ENCODE data around the gene HNF4A.

HNF4A gene

DNA sequence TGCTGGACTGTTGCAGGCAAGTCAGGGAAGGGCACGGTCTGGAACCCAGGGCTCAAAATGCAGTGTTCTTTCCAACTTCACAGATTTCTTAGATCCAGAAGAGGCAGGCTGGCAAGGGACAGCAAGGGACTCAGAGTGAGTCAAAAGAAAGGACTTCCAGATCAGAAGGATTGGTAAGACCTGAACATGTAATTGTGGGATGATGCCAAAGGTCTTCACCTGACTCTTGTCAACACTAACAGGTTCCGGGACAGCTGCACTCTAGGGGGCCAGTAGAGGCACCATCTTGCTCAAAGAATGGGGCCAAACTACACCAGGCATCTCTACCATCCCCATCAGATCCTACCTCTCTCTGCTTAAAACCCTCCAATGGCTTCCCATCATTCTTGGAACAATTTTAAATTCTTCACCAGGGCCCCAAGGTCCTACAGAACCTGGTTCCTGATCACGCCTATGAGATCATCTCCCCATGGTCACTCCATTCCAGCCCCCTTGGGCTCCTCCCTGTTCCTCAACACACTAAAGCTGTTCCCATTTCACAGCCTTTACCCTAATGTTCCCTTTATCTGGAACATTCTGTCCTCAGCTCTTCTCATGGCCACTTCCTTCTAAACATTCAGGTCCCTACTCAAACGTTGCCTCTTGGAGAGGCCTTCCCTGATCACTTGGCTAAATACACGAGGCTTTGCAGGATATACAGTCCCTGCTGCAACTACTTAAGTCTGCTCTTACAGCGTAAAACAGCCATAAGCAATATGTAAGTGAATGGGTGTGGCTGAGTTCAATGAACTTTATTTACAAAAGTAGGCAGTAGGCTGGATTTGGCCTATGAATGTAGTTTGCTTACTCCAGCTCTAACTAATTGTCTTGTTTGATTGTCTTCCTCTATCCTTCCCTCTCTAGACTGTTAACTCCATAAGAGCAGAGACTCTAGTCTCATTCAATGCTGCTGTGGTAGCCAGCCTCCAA is 90.5 kb downstream of the HNF4A start:
- no peak for DNase-seq (ENCODE audit: low spot score)

DNA sequence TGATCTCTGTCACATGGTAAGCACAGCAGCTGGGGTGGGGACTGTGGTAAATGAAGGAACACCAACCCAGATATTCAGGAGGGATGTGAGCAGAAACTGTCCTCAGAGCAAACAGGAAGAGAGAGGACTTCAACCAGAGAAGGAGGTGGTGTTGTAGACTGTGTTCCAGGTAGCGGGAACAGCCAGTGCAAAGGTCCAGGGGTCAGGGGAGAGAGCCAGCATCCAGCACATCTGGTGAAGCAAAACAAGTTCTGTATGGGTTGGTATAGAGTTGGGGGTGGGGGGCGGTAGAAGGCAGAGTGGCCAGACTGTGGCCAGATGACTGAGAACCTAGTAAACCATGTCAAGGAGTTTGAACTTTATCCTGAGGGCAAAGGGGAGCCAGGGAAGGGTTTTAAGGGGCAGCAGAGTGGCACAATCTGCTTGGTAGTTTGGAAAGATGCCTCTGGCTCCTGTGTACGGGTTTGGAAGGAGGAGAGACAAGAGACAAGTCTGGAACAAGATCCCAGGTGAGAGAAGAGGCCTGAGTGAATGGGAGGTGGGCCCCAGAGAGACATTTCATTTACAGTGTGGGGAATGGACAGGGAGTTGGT is 92.4 kb downstream of the HNF4A start:
- DNase-seq (ENCODE audit: low spot score): no peak

DNA sequence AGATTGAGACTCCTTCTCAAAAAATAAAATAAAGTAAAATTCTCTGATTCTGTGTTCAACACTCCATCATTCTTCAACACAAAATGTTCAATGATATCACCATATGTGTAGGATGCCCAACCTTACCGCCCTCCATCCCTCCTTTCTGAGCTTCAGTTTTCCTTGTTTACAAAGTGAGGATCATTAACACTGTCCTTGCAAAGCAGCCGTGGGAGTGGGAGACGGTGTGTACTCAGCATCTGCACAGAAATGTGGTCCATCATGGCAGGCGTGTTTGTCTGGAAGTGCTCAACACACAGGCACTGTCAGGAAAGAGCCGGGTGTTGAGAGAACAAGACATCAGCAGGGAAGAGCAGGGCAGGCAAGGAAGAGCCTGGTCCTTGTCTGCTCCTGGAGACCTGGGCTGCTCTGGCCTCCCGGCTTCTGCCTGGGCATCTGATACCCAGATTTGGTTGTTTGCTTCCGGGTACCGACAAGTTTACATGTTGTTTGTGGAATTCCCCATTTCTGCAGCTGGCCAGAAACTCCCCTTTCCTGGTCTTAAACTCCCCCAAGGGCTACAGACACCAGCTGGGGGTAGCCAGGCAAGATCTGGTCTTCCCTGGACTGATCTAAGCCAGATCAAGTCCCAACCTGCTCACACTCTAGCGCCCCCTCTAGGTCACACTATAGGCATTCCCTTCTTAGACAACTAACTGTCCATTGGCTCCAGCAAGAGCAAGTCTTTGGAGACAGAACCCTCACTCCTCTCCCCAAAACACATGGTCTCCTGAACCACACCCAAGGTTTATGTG is 93.5 kb downstream of the HNF4A start:
- no peak for DNase-seq (ENCODE audit: low spot score)

DNA sequence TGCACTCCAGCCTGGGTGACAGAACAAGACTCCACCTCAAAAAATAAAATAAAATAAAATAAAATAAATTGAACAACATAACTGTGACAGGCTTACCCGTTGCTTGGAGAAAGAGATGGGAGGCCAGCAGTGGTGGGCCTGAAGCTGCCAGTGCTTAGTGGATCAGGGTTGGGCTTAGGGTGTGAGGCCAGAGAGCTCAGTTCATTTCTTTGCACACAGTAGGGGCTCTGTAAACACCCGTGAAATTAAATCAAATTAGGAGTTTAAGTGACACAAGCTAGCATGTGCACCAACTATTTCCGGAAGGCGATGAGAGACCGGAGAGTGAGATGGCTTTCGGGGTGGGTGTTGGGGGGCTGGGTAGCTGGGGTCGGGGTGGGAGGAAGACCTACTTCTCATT is 94.4 kb downstream of the HNF4A start:
- no peak for DNase-seq (ENCODE audit: low spot score)

DNA sequence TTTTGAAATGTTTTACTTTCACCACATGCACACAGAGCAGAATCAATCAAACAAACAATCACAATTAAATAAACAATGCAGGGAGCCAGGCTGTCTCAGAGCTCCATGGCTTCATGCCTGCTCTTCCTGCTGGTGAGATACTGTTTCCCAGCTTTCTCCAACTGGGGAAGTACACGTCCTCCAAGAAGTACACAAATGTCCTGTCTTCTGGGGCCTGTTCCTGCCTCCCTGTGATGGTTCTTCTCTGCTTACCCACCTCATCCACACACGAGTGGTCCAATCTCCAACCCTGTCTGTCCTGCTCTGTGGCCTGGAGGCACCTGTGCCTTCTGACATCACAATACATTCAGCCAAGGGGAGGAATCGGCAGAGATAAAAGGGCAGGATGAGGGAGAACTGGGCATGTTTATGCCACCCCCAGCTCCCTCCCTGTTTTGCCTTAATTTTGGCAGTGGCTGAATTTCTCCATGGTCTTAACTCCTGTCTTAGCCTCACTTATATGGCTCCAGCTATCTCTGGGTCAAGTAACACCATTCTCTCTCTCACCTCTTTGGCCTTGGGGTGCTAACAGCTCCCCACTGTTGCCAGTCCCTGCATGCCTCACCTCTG is 94.9 kb downstream of the HNF4A start:
- DNase-seq (ENCODE audit: low spot score): no peak

DNA sequence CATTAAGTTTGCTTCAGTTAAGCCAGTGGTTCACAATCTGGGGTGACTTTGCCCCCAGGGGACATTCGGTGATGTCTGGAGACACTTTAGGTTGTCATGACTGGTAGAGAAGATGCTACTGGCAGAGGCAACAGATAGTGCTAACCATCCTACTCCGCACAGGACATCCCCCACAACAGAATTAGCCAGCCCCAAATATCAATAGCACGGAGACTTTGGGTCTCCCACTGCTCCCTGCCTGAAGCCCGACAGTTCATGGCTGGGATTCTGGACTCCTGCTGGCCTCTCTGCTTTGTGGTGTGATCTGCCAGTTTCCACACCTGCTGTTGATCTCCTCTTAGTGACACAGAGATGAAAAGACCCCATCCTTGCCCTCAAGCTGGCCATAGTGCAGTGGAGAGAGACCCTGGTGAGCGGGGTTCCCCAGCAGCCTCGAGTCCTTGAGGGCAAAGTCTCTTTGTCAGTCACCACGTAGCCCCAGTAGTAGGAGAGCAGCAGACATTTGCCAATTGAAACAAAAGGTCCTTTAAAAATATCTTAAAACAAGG is 95.5 kb downstream of the HNF4A start:
- DNase-seq (ENCODE audit: low spot score): no peak

DNA sequence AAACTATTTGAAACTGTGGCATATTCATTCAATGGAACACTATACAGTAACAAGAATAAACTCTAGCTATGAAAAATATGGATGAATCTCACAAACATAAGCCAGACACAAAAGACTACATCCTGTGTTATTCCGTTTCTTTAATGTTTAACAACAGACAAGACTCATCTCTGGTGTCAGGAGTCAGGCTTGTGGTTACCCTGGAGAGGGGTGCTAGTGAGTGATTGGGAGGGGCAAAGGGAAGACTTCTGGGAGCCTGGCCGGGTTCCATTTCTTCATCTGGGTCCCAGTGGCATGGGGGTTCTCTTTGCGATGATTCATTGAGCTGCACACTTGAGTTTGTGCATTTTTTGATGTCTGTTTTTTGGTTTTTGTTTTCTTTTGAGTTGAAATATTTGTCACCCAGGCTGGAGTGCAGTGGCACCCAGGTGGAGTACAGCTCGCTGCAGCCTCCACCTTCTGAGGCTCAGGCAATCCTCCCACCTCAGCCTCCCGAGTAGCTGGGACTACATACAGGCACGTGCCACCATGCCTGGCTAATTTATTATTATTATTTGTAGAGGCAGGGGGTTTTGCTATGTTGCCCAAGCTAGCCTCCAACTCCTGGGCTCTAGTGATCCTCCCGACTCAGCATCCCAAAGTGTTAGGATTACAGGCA is 98.9 kb downstream of the HNF4A start:
- DNase-seq (ENCODE audit: low spot score): no peak

DNA sequence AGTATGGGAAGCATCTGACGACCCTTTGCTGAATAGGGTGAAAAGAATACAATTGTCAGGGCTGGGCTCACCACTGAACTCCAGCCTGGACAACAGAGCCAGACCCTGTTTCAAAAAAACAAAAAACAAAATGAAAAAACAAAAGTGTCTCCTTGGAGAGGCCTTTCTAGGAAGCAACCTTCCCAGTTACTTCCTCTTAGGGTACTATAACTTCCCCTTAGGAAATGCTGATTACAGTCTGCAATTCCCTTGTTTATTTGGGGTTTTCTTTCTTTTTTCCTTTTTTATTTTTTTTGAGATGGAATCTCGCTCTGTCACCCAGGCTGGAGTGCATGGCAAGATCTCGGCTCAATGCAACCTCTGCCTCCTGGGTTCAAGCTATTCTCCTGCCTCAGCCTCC is 99.6 kb downstream of the HNF4A start:
- no peak for DNase-seq (ENCODE audit: low spot score)

DNA sequence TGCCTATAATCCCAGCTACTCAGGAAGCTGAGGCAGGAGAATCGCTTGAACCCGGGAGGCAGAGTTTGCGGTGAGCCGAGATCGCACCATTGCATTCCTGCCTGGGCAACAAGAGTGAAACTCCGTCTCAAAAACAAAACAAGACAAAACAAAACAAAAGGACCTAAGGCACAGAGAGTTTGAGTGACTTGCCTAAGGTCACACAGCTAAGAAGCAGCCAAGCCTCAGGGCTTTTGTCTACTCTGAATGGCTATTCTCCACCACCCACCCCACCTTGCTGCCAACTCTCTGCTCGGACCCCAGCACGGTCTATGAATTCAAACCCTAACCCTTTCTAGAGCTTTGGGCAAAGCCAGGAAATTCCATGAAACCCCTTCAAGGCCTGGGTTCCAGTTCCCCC is 101.1 kb downstream of the HNF4A start:
- DNase-seq (ENCODE audit: low spot score): no peak

DNA sequence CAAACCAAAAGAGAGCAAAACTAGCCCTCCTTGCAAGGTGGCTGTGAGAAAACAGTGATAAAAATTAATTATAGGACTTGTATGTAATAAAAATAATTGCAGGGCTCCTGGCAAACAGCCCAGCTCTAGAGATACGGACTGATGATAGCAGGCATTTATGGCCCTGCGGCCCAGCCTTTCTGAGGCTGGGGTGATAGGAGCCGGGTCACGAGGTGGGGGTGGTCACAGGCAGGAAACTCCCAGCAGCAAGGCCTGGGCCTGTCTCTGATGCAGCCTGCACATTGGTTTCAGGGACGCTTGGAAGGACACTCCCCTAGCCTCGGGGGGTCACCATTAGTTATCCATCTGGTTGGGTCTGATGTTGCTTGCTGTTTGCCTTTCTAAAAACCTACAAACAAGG is 101.5 kb downstream of the HNF4A start:
- DNase-seq (ENCODE audit: low spot score): no peak

DNA sequence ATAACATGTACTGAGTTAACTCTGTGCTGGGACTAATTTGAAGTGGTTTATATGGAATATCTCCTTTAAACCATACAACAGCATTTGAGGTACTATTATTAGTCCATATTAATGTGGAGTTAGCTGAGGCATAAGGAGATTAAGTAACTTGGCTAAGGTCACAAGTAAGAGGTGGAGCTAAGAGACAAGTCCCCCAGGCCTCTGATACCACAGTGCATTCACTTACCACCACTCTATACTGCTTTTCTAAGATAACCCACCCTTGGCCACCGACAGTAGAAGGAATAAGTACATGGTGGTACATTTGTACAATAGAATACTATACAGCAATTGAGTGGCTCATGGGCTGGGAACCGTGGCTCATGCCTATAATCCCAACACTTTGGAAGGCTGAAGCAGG is 103.8 kb downstream of the HNF4A start:
- DNase-seq (ENCODE audit: low spot score): no peak

DNA sequence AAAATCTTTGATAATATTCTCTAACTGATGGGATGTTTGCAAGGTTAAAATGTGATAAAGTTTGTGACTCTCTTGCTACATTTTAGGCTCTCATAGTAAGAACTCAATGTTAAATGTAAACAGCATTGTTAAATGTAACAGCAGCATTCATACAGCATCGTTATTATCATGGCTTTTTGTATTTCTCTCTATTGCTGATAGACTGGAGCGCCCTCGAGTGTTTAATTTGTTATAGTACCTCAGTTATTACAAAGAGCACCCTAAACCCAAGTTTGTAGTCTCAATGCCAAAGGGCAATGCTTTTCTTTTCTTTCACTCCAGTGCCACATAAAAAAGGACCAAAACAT is 105.3 kb downstream of the HNF4A start:
- no peak for DNase-seq (ENCODE audit: low spot score)

DNA sequence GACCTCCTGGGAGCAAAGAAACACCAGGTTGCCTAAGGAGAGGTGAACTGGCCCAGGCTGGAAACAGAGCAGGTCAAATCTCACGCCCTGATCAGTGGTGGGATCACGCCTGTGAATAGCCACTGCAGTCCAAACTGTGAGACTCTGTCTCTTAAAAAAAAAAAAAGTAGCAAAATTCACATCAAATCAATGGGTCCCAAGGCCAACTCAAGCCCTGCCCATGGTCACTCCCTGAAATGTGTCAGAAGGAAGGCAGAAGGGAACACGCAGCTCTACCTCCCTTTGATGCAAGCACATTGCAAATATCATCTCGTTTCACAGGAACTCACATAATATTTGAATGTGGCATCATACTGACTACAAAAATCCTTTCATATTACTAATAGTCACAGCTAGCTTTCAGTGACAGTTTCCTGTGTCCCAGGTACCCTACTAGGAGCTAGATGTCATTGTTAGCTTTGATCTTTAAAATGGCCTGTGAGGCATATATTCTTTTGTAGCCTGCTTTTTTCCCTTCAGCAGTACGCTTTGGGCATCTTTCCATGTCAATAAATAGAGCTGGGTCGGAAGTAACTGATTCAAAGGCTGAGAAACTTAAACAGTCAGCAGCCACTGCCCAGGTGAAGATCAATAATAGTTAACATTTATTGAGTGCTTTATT is 105.8 kb downstream of the HNF4A start:
- no peak for DNase-seq (ENCODE audit: low spot score)

DNA sequence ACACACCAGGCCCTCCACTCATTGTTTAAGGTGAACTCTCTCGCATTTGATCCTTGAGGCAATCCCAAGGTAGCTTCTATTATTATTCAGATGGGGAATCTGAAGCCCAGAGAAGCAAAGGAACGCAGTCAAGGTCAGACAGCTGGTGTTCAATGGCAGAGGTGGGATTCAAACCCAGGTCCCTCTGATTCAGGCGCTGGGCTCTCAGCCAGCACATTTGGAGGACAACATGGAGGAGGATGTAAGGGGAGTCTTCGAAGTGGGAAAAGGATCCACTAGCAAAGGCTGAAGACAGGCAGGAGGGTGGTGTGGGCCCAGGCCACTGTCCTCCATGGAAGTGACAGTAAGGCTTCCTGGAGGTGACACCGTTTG is 106.3 kb downstream of the HNF4A start:
- DNase-seq (ENCODE audit: low spot score): no peak

DNA sequence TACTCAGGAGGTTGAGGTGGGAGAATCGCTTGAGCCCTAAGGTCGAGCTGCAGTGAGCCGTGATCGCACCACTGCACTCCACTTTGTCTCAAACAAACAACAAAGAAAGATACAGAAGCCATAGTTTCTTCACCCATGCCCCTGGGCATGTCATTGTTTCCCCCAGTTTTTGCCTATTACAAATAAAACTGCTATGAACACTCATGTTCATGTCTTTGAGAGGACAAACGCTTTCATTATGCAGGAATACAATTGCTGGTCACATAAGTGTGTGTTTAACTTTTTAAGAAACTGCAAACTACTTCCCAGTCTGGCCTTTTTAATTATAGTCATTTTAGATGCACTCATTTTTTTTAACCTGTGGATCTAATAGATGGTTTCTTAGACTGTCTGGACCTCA is 108.0 kb downstream of the HNF4A start:
- no peak for DNase-seq (ENCODE audit: low spot score)

DNA sequence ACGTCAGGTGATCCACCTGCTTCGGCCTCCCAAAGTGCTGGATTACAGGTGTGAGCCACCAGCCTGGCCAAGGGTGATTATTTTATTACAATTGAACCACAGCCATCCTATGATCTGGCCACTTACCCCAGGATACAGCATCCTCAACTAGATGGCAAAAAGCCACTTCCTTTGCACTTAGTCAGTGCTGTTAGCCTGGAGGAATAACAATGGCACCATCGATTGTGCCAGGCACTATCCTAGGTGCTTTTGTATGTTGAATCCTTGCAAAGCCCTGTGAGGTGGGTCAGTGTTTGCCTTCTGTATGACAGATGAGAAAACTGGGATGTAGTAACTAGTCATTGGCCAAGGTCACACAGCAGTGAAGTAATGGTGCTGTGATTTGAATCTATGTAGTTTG is 109.0 kb downstream of the HNF4A start:
- no peak for DNase-seq (ENCODE audit: low spot score)

DNA sequence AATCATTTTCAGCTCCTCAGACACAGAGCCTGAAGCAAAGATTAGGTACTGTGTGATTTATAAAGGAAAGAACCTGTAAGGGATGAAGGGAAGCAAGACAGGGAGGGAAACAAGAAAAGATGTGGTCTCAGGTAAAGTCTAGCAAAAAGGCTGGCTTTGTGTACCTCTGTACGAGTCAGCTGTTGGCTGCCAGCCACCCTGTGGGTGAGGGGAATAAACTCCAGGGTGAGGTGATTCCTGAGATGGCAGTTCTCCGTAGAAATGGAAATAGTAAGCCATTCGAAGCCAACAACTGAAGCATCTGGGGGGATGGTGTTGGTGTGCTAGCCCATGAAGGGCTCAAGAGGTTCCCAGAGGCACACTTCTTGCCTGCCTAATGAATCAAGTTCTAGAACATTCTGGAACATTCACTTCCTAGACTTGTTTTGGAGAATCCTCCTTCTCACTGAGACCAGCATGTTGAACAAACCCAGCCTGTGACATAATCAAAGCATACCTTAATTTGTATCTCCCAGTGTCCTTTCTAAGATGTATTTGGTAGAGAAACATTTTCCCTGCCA is 109.6 kb downstream of the HNF4A start:
- DNase-seq (ENCODE audit: low spot score): no peak

DNA sequence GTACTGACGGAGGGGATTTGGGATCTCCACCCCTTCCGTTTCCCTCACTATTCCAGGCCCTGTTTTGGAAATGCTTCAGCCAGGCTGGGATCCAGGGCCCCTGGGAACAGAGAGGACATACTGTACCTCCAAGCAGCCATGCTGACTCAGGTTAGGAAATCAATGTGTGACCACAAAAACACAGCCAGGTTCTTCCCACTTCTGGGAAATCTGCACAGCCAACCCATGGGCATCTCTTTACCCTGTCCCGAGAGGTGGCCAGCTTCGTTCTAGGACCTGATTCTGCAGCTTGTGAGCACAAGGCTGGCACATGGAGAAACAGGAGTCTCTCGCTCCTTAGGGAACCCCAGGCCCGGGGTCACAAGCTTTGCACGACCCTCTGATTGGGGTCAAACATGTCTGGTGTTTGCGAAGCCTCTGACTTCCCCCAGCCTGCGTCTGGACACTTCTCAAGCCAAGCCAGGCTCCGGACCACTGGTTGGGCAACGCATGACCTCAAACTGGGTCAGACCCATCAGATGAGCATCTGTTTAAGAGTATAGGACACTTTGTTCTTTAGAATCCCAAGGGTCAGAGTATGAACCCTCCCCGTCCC is 111.9 kb downstream of the HNF4A start:
- no peak for DNase-seq (ENCODE audit: low spot score)

DNA sequence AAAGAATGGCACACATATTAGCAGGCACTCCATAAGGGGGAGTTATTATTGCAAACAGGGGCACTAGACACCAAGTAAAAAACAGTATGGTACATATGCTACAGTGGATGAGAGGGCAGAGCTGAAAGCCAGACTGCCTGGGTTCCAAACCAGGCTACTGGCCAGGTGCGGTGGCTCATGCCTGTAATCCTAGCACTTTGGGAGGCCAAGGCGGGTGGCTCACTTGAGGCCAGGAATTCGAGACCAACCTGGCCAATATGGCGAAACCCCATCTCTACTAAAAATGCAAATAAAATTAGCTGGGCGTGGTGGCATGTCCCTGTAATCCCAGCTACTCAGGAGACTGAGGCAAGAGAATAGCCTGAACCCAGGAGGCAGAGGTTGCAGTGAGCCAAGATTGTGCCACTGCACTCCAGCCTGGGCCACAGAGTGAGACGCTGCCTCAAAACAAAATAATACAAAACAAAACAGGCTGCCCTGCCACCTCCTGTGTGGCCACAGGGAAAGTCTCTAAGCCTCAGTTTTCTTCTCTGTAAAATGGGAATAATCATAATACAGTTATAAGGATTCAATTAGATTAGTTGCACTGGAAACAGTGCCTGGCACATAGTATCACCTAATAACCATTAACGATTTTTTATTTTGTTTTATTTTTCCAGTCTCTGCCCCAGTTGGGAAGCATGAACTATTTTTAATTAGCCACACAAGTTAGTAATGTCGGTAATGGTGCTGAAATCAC is 112.7 kb downstream of the HNF4A start:
- no peak for DNase-seq (ENCODE audit: low spot score)

DNA sequence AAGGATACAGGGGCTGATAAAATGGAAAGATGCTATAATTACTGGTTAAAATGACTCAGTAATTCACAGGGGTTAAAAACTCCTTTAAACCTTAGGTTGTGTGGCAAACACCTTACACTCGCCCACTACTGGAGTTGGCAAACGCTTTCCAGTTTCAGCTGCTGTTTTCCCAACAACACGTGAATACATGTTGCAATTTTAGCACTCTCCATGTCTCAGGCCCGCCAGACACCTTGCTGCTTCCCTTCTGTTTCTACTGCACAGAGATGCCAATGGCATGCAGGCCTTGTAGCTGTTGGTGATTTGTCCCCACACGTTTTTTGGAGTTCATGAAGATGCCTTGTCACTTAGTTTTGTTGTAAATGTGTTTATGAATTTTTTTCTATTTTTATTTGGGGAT is 114.8 kb downstream of the HNF4A start:
- DNase-seq (ENCODE audit: low spot score): no peak
